GM12801 (cell line): ENCODE results near the gene RASEF.

Experiments used
- CTCF ChIP-seq: IDR thresholded peaks from one replicate; pipeline ENCODE4 v1.5.1; 2011; ENCODE audit warnings: control low read depth; ENCODE audit not compliant: insufficient read length; ENCODE audit errors: extremely low read depth

RASEF gene

GRCh38 chr9:83034026-83034425 is 28.9 kb downstream of the RASEF start:
- no peak for TF ChIP-seq CTCF

GRCh38 chr9:83032065-83032625 is 30.8 kb downstream of the RASEF start:
- no peak for TF ChIP-seq CTCF

GRCh38 chr9:83030391-83031107 is 32.4 kb downstream of the RASEF start:
- no peak for TF ChIP-seq CTCF

DNA sequence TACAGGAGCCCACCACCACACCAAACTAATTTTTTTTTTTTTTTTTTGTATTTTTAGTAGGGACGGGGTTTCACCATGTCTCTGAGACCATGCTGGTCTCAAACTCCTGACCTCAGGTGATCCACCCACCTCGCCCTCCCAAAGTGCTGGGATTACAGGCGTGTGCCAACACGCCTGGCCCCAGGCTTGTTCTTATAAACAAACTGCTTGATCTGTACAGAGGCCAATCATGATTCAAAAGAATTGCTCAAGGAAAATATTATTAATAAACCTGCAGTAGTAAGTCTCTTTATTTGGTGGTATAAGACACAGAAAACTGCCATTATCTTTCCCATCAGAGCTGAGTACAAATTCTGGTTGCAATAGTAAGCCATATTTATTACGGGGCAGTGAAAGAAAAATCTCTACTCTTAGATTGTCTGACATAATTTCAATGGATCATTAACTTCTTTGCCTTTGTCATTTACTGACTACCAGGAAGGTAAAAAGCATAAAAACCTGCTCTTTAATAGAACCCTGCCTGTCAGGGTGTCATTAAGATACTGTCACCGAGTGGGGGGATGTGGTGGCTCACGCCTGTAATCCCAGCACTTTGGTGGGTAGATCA is 33.3 kb downstream of the RASEF start:
- no peak for TF ChIP-seq CTCF

- TF ChIP-seq CTCF: no peak
Observed at GRCh38 chr9:83027153-83027891, 35.6 kb downstream of the RASEF start.

- TF ChIP-seq CTCF: no peak
Observed at GRCh38 chr9:83024506-83025125, 38.3 kb downstream of the RASEF start.

GRCh38 chr9:83023151-83023550 is 39.8 kb downstream of the RASEF start:
- no peak for TF ChIP-seq CTCF
